Measurements from ENCODE around the gene MOB3B.

MOB3B gene

GRCh38 chr9:27529316-27530278, at the start of gene MOB3B:
TSS of gene MOB3B (minus strand) at chr9:27529814. CDS start at chr9:27455550, 74,264 bp downstream.
- peak; percentile 91 for DNase-seq

- DNase-seq = peak; percentile 97
Observed at GRCh38 chr9:27573634-27574590, 44.3 kb upstream of the MOB3B start.

GRCh38 chr9:27572918-27573633, 43.5 kb upstream of the MOB3B start, which contains the start of gene C9orf72:
TSS of gene C9orf72 (minus strand) at chr9:27573481. CDS start at chr9:27567120, 6,361 bp downstream.
- peak; percentile 95 for DNase-seq

- no peak for DNase-seq
Observed at GRCh38 chr9:27572566-27572917, 42.9 kb upstream of the MOB3B start.

- no peak for DNase-seq
Observed at GRCh38 chr9:27572061-27572460, 42.4 kb upstream of the MOB3B start.

- no peak for DNase-seq
Observed at GRCh38 chr9:27571011-27571410, 41.4 kb upstream of the MOB3B start.

GRCh38 chr9:27569406-27569805, 39.8 kb upstream of the MOB3B start:
- DNase-seq = no peak

- no peak for DNase-seq
Observed at GRCh38 chr9:27566118-27566517, 36.5 kb upstream of the MOB3B start.

- no peak for DNase-seq
Observed at GRCh38 chr9:27565696-27566095, 36.1 kb upstream of the MOB3B start.

- DNase-seq = no peak
Observed at GRCh38 chr9:27564670-27565069, 35.1 kb upstream of the MOB3B start.

- no peak for DNase-seq
Observed at GRCh38 chr9:27563738-27564430, 34.3 kb upstream of the MOB3B start.

- no peak for DNase-seq
Observed at GRCh38 chr9:27561685-27562084, 32.1 kb upstream of the MOB3B start.

- no peak for DNase-seq
Observed at GRCh38 chr9:27560457-27560856, 30.8 kb upstream of the MOB3B start.

GRCh38 chr9:27558307-27558706, 28.7 kb upstream of the MOB3B start:
- DNase-seq = no peak

- no peak for DNase-seq
Observed at GRCh38 chr9:27556470-27556869, 26.9 kb upstream of the MOB3B start.

- DNase-seq = no peak
Observed at GRCh38 chr9:27554712-27555111, 25.1 kb upstream of the MOB3B start.

- DNase-seq = no peak
Observed at GRCh38 chr9:27549196-27549755, 19.7 kb upstream of the MOB3B start.

GRCh38 chr9:27548055-27548741, 18.6 kb upstream of the MOB3B start:
- no peak for DNase-seq

- no peak for DNase-seq
Observed at GRCh38 chr9:27545471-27545870, 15.9 kb upstream of the MOB3B start.

GRCh38 chr9:27542508-27542907, 12.9 kb upstream of the MOB3B start:
- no peak for DNase-seq

GRCh38 chr9:27541740-27542139, 12.1 kb upstream of the MOB3B start:
- DNase-seq = no peak
